Measurements from ENCODE around the gene PHLDB3.

The PHLDB3 gene

GRCh38 chr19:43496960-43497359 is 7.6 kb downstream of the PHLDB3 start:
- no peak for DNase-seq

GRCh38 chr19:43495082-43495481 is 9.5 kb downstream of the PHLDB3 start:
- no peak for DNase-seq

GRCh38 chr19:43490759-43491158 is 13.8 kb downstream of the PHLDB3 start:
- DNase-seq = no peak

- DNase-seq = no peak
Observed at GRCh38 chr19:43489979-43490599, 14.5 kb downstream of the PHLDB3 start.

GRCh38 chr19:43489310-43489709 is 15.2 kb downstream of the PHLDB3 start:
- no peak for DNase-seq

- DNase-seq = no peak
Observed at GRCh38 chr19:43488179-43488578, 16.4 kb downstream of the PHLDB3 start.

- no peak for DNase-seq
Observed at GRCh38 chr19:43486412-43486811, 18.1 kb downstream of the PHLDB3 start.

GRCh38 chr19:43485951-43486350 is 18.6 kb downstream of the PHLDB3 start:
- DNase-seq = no peak

GRCh38 chr19:43483281-43483680 is 21.3 kb downstream of the PHLDB3 start:
- no peak for DNase-seq

GRCh38 chr19:43482193-43482592 is 22.4 kb downstream of the PHLDB3 start:
- DNase-seq = no peak

- no peak for DNase-seq
Observed at GRCh38 chr19:43481701-43482100, 22.8 kb downstream of the PHLDB3 start.

GRCh38 chr19:43480574-43480973 is 24.0 kb downstream of the PHLDB3 start:
- DNase-seq = no peak

- DNase-seq = no peak
Observed at GRCh38 chr19:43479961-43480561, 24.5 kb downstream of the PHLDB3 start.

- DNase-seq = no peak
Observed at GRCh38 chr19:43479226-43479625, 25.3 kb downstream of the PHLDB3 start.

- DNase-seq = no peak
Observed at GRCh38 chr19:43478323-43478722, 26.2 kb downstream of the PHLDB3 start.

GRCh38 chr19:43476606-43477005 is 27.9 kb downstream of the PHLDB3 start:
- DNase-seq = no peak

GRCh38 chr19:43474986-43475705 is 29.4 kb downstream of the PHLDB3 start:
- peak; percentile 99 for DNase-seq

- DNase-seq = no peak
Observed at GRCh38 chr19:43474487-43474886, 30.1 kb downstream of the PHLDB3 start.

- no peak for DNase-seq
Observed at GRCh38 chr19:43471091-43471490, 33.5 kb downstream of the PHLDB3 start.

GRCh38 chr19:43470288-43470687 is 34.3 kb downstream of the PHLDB3 start:
- DNase-seq = peak; percentile 66

- no peak for DNase-seq
Observed at GRCh38 chr19:43469160-43469480, 35.4 kb downstream of the PHLDB3 start.

- no peak for DNase-seq
Observed at GRCh38 chr19:43468354-43469159, 36.0 kb downstream of the PHLDB3 start.

GRCh38 chr19:43467730-43468129 is 36.8 kb downstream of the PHLDB3 start:
- no peak for DNase-seq

- DNase-seq = no peak
Observed at GRCh38 chr19:43467276-43467675, 37.3 kb downstream of the PHLDB3 start.
